Fibroblast of lung (primary cell): ENCODE measurements around the gene TBC1D2B. TPM values are rescaled to one million over a fixed set of nuclear protein-coding genes. Genes with fewer than 3 reads are reported as not detected.

Source experiments
- DNase-seq, 2 donors: peaks; one replicate each; pipeline versions ENCODE4 v3.0.0 to v3.0.0-alpha.2; 2010; ENCODE audit warnings: low read depth in 2 of 2
- H2AFZ ChIP-seq: 2 replicates; pipeline ENCODE4 v1.5.1; 2012; ENCODE audit warnings: low read length, control low read depth, inconsistent platforms
- H3K27ac ChIP-seq: 2 replicates; pipeline ENCODE4 v1.5.1; 2011; ENCODE audit warnings: low read length, control low read depth; ENCODE audit not compliant: insufficient read depth
- H3K27me3 ChIP-seq: 2 replicates; pipeline ENCODE4 v1.5.1; 2011; ENCODE audit warnings: mild to moderate bottlenecking, low read length; ENCODE audit not compliant: control insufficient read depth, insufficient read depth
- H3K36me3 ChIP-seq: 2 replicates; pipeline ENCODE4 v1.5.1; 2011; ENCODE audit warnings: low read length; ENCODE audit not compliant: control insufficient read depth, insufficient read depth
- H3K4me1 ChIP-seq: 2 replicates; pipeline ENCODE4 v1.5.1; 2011; ENCODE audit warnings: low read length; ENCODE audit not compliant: control insufficient read depth, insufficient read depth; ENCODE audit errors: extremely low read depth
- H3K4me2 ChIP-seq: 2 replicates; pipeline ENCODE4 v1.5.1; 2011; ENCODE audit warnings: low read length, control low read depth; ENCODE audit not compliant: insufficient read depth; ENCODE audit errors: extremely low read depth
- H3K4me3 ChIP-seq, 4 experiments: fragments of 200-600 bp in 1 of 4; sonication (generic) in 1 of 4; replicated peaks in 1 of 4; 2 replicates each; pipeline ENCODE4 v1.5.1; 2011 to 2016; ENCODE audit warnings: low read length in 4 of 4, low read depth in 3 of 4, mild to moderate bottlenecking in 3 of 4, control low read depth in 2 of 4, inconsistent platforms in 1 of 4, mixed read lengths in 1 of 4; ENCODE audit not compliant: insufficient read depth in 1 of 4; ENCODE audit errors: control extremely low read depth in 1 of 4
- H3K79me2 ChIP-seq: 2 replicates; pipeline ENCODE4 v1.5.1; 2012; ENCODE audit warnings: mild to moderate bottlenecking, low read length, inconsistent platforms; ENCODE audit not compliant: control insufficient read depth, insufficient read depth
- H3K9ac ChIP-seq: 2 replicates; pipeline ENCODE4 v1.5.1; 2011; ENCODE audit warnings: mild to moderate bottlenecking, low read length, control low read depth; ENCODE audit not compliant: insufficient read depth
- H3K9me3 ChIP-seq: 2 replicates; pipeline ENCODE4 v1.5.1; 2012; ENCODE audit warnings: low read depth, low read length; ENCODE audit not compliant: control insufficient read depth, insufficient read depth
- H4K20me1 ChIP-seq: 2 replicates; pipeline ENCODE4 v1.5.1; 2011; ENCODE audit warnings: low read length; ENCODE audit not compliant: control insufficient read depth, insufficient read depth; ENCODE audit errors: extremely low read depth
- EZH2 ChIP-seq: IDR thresholded peaks from 2 replicates; pipeline ENCODE4 v1.5.1; 2012; ENCODE audit warnings: low read length, control low read depth, mild to moderate bottlenecking; ENCODE audit errors: missing control alignments
- polyA plus RNA-seq, 2 donors: library from polyadenylated mRNA; depleted of rRNA in 1 of 2; stranded (reverse) in 1 of 2; unstranded in 1 of 2; fragments of >200 nt; gene quantifications; 2 replicates each; pipeline ENCODE4 v1.2.1, GENCODE V29; 2011 to 2012; ENCODE audit warnings: missing spikeins in 1 of 2
- total RNA-seq: library from RNA; depleted of rRNA; stranded (reverse); fragments of >200 nt; gene quantifications from 2 replicates; pipeline ENCODE4 v1.2.1, GENCODE V29; 2014
- TF ChIP-seq, protein P1 (sequence below), 2 donors: IDR thresholded peaks in 1 of 2; conservative IDR thresholded peaks in 1 of 2; 1 replicate in 1 of 2; 2 replicates in 1 of 2; pipeline ENCODE4 v1.5.1; 2011 to 2012; ENCODE audit warnings: low read length in 2 of 2, control low read depth in 1 of 2, inconsistent platforms in 1 of 2, low read depth in 1 of 2, mild to moderate bottlenecking in 1 of 2

The TBC1D2B gene
- total and polyA plus RNA-seq, 2 donors (not counting 1 experiment from before 2014, with no cell fraction given): 49.4 to 73.3 TPM

DNA sequence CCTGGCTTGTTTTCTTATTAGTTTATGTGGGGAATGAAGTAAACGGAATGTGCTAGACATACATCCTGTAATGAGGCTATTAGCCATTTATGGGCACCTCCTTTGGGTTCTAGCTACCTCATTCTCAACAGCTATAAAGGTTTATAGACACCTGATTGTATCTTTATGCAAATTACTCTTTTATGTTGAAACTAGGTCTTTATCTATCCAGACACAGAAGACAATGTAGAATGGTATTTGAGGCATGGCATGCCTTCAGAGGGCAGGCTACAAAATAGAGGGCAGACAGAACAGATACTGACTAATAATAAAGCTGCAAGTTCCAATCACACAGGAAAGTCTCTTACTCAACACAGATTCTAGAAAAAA is 27.1 kb downstream of the TBC1D2B start:
- H4K20me1 ChIP-seq: no peaks in the 10 kb centered on the region
- peak in 1 of 2 donors; percentile 56 for DNase-seq
- H3K4me3 ChIP-seq: no peak overlapping the region
- H3K79me2 ChIP-seq: peaks cover 7% of the 10 kb centered on the region
- H3K4me2 ChIP-seq: peak overlapping the region; percentile 28
- peak overlapping the region; percentile 62 for H3K27ac ChIP-seq
- peaks cover 26% of the 10 kb centered on the region for H3K4me1 ChIP-seq
- no peaks in the 10 kb centered on the region for H3K9me3 ChIP-seq
- no peak overlapping the region for H2AFZ ChIP-seq
- TF ChIP-seq, protein P1, sequence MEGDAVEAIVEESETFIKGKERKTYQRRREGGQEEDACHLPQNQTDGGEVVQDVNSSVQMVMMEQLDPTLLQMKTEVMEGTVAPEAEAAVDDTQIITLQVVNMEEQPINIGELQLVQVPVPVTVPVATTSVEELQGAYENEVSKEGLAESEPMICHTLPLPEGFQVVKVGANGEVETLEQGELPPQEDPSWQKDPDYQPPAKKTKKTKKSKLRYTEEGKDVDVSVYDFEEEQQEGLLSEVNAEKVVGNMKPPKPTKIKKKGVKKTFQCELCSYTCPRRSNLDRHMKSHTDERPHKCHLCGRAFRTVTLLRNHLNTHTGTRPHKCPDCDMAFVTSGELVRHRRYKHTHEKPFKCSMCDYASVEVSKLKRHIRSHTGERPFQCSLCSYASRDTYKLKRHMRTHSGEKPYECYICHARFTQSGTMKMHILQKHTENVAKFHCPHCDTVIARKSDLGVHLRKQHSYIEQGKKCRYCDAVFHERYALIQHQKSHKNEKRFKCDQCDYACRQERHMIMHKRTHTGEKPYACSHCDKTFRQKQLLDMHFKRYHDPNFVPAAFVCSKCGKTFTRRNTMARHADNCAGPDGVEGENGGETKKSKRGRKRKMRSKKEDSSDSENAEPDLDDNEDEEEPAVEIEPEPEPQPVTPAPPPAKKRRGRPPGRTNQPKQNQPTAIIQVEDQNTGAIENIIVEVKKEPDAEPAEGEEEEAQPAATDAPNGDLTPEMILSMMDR (conservative IDR thresholded peaks at IDR 0.05 in 1 of 2, IDR thresholded peaks at IDR 0.05 in 1 of 2; ENCODE audit: low read depth in 1 of 2, low read length in 2 of 2): no peak
- no peak for TF ChIP-seq EZH2
- no peak overlapping the region for H3K9ac ChIP-seq
- H3K27me3 ChIP-seq: no peaks in the 10 kb centered on the region
- peaks cover 6% of the 10 kb centered on the region for H3K36me3 ChIP-seq

DNA sequence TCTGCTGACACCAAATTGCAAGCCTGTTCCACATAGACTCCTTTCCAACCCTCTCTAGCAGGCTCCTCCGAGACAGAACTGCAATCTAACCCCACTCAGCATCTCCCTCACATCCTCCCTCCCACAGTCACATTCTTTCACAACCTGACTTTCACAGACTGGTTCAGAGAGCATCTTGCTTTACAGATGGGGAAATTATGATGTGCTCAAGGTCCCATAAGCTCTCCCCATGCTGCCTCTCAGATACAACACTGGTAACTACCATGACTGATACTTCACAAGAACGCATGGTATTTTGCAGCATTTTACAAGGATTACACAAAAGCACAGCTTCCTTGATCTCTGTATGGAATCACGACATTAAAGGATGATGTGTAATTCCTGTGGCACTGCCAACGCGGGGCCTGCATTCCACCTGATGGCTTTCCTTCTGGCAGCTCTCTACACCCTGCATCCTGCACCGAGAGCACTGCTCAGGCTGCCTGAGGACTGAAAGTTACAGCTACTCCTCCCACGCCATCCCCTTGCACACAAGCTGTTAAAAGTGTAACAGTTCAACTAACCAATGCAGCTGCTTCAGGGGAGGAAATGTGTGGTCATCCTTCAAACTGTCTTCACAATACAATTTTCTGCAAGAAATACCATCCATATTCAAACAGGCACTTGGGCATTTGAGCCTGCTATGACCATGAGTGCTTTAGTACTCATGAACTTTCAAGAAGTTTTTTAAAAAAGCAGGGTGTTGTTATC is 27.6 kb downstream of the TBC1D2B start:
- Histone ChIP-seq H4K20me1 (no peaks in the 10 kb centered on the region), H3K36me3 (peaks cover 6% of the 10 kb centered on the region), H3K9me3 (no peaks in the 10 kb centered on the region), H3K4me3 (no peak overlapping the region), H3K27me3 (no peaks in the 10 kb centered on the region), H3K4me1 (peaks cover 26% of the 10 kb centered on the region), H3K9ac (no peak overlapping the region), H2AFZ (no peak overlapping the region), H3K27ac (peak overlapping the region; percentile 62), H3K79me2 (peaks cover 2% of the 10 kb centered on the region), H3K4me2 (peak overlapping the region; percentile 29)
- no peak for TF ChIP-seq EZH2
- DNase-seq: peak; percentile 28 to 92

DNA sequence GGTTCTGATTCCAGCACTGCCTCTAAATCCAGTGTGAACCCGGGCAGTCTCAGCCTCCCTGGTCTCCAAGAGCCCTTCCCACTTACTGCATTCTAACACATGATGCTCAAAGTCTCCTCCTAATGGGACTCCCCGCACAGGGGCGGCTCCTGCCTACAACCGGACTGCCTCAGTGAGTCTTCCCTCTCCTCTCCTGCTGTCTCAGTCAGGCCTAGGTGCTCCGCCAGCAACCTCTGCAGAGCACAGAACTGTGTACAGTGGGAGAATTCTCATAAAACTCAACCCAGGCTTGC is 28.9 kb downstream of the TBC1D2B start:
- H2AFZ ChIP-seq: no peak overlapping the region
- peak overlapping the region; percentile 8 for H3K27ac ChIP-seq

More for the DNA sequence above, 28.9 kb downstream of the TBC1D2B start:
- no peaks in the 10 kb centered on the region for H3K79me2 ChIP-seq
- H3K9ac ChIP-seq: no peak overlapping the region
- H3K27me3 ChIP-seq: no peaks in the 10 kb centered on the region
- H3K36me3 ChIP-seq: peaks cover 6% of the 10 kb centered on the region
- TF ChIP-seq, protein P1 (conservative IDR thresholded peaks at IDR 0.05 in 1 of 2, IDR thresholded peaks at IDR 0.05 in 1 of 2; ENCODE audit: low read depth in 1 of 2, low read length in 2 of 2): no peak
- TF ChIP-seq EZH2: no peak
- H3K4me2 ChIP-seq: no peak overlapping the region
- H3K9me3 ChIP-seq: no peaks in the 10 kb centered on the region
- no peaks in the 10 kb centered on the region for H4K20me1 ChIP-seq
- no peak overlapping the region for H3K4me3 ChIP-seq
- no peak for DNase-seq
- H3K4me1 ChIP-seq: peaks cover 26% of the 10 kb centered on the region
